Liver (tissue), 9 donors: ENCODE results near the gene UGT1A9. TPM values are rescaled to one million over a fixed set of nuclear protein-coding genes. Genes with fewer than 3 reads are reported as not detected.

Source experiments
- DNase-seq: peaks from one replicate; pipeline ENCODE4 v3.0.0-alpha.2; 2017; ENCODE audit warnings: low spot score
- H3K27ac ChIP-seq, 2 donors: one replicate each; pipeline ENCODE4 v1.7.0; 2013; ENCODE audit warnings: inconsistent platforms in 2 of 2, low read length in 2 of 2, control low read depth in 1 of 2, low read depth in 1 of 2, mild to moderate bottlenecking in 1 of 2
- H3K27me3 ChIP-seq, 4 donors: one replicate each; pipeline versions ENCODE4 v1.6.1 to v1.7.0; 2013; ENCODE audit warnings: low read length in 3 of 4, inconsistent platforms in 1 of 4, mild to moderate bottlenecking in 1 of 4, moderate library complexity in 1 of 4; ENCODE audit not compliant: control insufficient read depth in 4 of 4, insufficient read depth in 4 of 4
- H3K36me3 ChIP-seq, 4 donors: one replicate each; pipeline versions ENCODE4 v1.6.1 to v1.7.0; 2013; ENCODE audit warnings: low read length in 3 of 4, mild to moderate bottlenecking in 3 of 4, low read depth in 1 of 4, moderate library complexity in 1 of 4; ENCODE audit not compliant: control insufficient read depth in 4 of 4, insufficient read depth in 3 of 4
- H3K4me1 ChIP-seq, 4 donors: one replicate each; pipeline versions ENCODE4 v1.6.1 to v1.7.0; 2013; ENCODE audit warnings: low read length in 3 of 4, mild to moderate bottlenecking in 3 of 4, moderate library complexity in 1 of 4; ENCODE audit not compliant: control insufficient read depth in 4 of 4, insufficient read depth in 4 of 4
- H3K4me3 ChIP-seq, 3 donors: one replicate each; pipeline versions ENCODE4 v1.6.1 to v1.7.0; 2013; ENCODE audit warnings: low read length in 3 of 3, control low read depth in 1 of 3, low read depth in 1 of 3, mild to moderate bottlenecking in 1 of 3
- H3K9ac ChIP-seq, 2 donors: one replicate each; pipeline ENCODE4 v1.7.0; 2013; ENCODE audit warnings: low read length in 2 of 2, mild to moderate bottlenecking in 2 of 2, moderate library complexity in 2 of 2, control low read depth in 1 of 2, low read depth in 1 of 2
- H3K9me3 ChIP-seq, 4 donors: one replicate each; pipeline versions ENCODE4 v1.6.1 to v1.7.0; 2013; ENCODE audit warnings: low read length in 3 of 4; ENCODE audit not compliant: control insufficient read depth in 4 of 4
- ATF3 ChIP-seq: IDR thresholded peaks from 2 replicates; pipeline ENCODE4 v1.6.1; 2016; ENCODE audit warnings: antibody characterized with exemption
- EGR1 ChIP-seq, 2 donors: IDR thresholded peaks; 2 replicates each; pipeline ENCODE4 v1.6.1; 2016 to 2018; ENCODE audit warnings: antibody characterized with exemption in 2 of 2, low read depth in 2 of 2
- FOXA1 ChIP-seq: IDR thresholded peaks from 2 replicates; pipeline ENCODE4 v1.6.1; 2016; ENCODE audit warnings: antibody characterized with exemption
- HNF4A ChIP-seq, 2 donors: conservative IDR thresholded peaks; 2 replicates each; pipeline ENCODE4 v1.6.1; 2016; ENCODE audit warnings: antibody characterized with exemption in 2 of 2, mild to moderate bottlenecking in 2 of 2
- HNF4G ChIP-seq: IDR thresholded peaks from 2 replicates; pipeline ENCODE4 v1.6.1; 2016; ENCODE audit warnings: antibody characterized with exemption
- JUND ChIP-seq, 2 donors: IDR thresholded peaks; 2 replicates each; pipeline ENCODE4 v1.6.1; 2016; ENCODE audit warnings: antibody characterized with exemption in 2 of 2
- MAX ChIP-seq: IDR thresholded peaks from 2 replicates; pipeline ENCODE4 v1.6.1; 2016; ENCODE audit warnings: antibody characterized with exemption
- NR2F2 ChIP-seq: IDR thresholded peaks from 2 replicates; pipeline ENCODE4 v1.6.1; 2016; ENCODE audit warnings: antibody characterized with exemption
- RAD21 ChIP-seq, 2 donors: IDR thresholded peaks; 2 replicates each; pipeline ENCODE4 v1.6.1; 2016; ENCODE audit warnings: antibody characterized with exemption in 2 of 2, mild to moderate bottlenecking in 2 of 2
- REST ChIP-seq: IDR thresholded peaks from 2 replicates; pipeline ENCODE4 v1.6.1; 2016; ENCODE audit warnings: antibody characterized with exemption, mild to moderate bottlenecking
- RXRA ChIP-seq, 2 donors: IDR thresholded peaks; 2 replicates each; pipeline ENCODE4 v1.6.1; 2017 to 2018; ENCODE audit warnings: antibody characterized with exemption in 2 of 2, mild to moderate bottlenecking in 1 of 2
- SP1 ChIP-seq: IDR thresholded peaks from 2 replicates; pipeline ENCODE4 v1.6.1; 2018; ENCODE audit warnings: antibody characterized with exemption, mild to moderate bottlenecking
- TAF1 ChIP-seq: conservative IDR thresholded peaks from 2 replicates; pipeline ENCODE4 v1.6.1; 2016; ENCODE audit warnings: antibody characterized with exemption, mild to moderate bottlenecking
- YY1 ChIP-seq: IDR thresholded peaks from 2 replicates; pipeline ENCODE4 v1.6.1; 2016; ENCODE audit warnings: antibody characterized with exemption, mild to moderate bottlenecking
- WGBS: extraction: QIAGEN DNeasy Blood & Tissue Kit; methylation state at CpG from one replicate; pipeline ENCODE4 v1.1.7; 2013; 5-methylcytosine and 5-hydroxymethylcytosine counted together
- polyA plus RNA-seq, 2 donors: library from polyadenylated mRNA; stranded (reverse) in 1 of 2; unstranded in 1 of 2; fragments of 200-250 nt in 1 of 2; fragments of >200 nt in 1 of 2; fragmentation: Nextera tagmentation in 1 of 2; extraction: Ambion mirVana in 1 of 2; gene quantifications; one replicate each; pipeline versions ENCODE4 v1.2.1 to v1.2.3, GENCODE V29; 2013 to 2015
- total RNA-seq, 2 donors: library from RNA; depleted of rRNA; stranded (reverse); fragments of >200 nt; gene quantifications; one replicate each; pipeline ENCODE4 v1.2.3, GENCODE V29; 2014
- donor health status: healthy.
- donor health status: healthy.
- donor health status: healthy.
- donor health status: healthy.
- donor health status: healthy.

Gene UGT1A9
- total and polyA plus RNA-seq, 4 donors: 14.3 to 62.3 (median 23.8) TPM; not detected in 1

- 84% methylated on average over 4 of the region's 4 CpGs for WGBS
- no peak overlapping the region for H3K9ac ChIP-seq
- H3K27ac ChIP-seq: no peak overlapping the region
- no peak overlapping the region for H3K4me3 ChIP-seq
- peaks cover 5 to 23% (median 10%) of the 10 kb centered on the region in 4 donors for H3K4me1 ChIP-seq
- no peaks in the 10 kb centered on the region for H3K27me3 ChIP-seq
- no peaks in the 10 kb centered on the region for H3K36me3 ChIP-seq
- H3K9me3 ChIP-seq: no peaks in the 10 kb centered on the region
- no peak for DNase-seq
- TF ChIP-seq RXRA (IDR thresholded peaks at IDR 0.05): no peak
- no peak for TF ChIP-seq RAD21 (IDR thresholded peaks at IDR 0.05)
- TF ChIP-seq JUND (IDR thresholded peaks at IDR 0.05): no peak
- no peak for TF ChIP-seq MAX
- TF ChIP-seq SP1: no peak
- TF ChIP-seq HNF4G: no peak
- TF ChIP-seq TAF1: no peak
- no peak for TF ChIP-seq YY1
- no peak for TF ChIP-seq NR2F2
Observed at GRCh38 chr2:233679196-233679595, 7.5 kb downstream of the UGT1A9 start.

- H3K27me3 ChIP-seq: no peaks in the 10 kb centered on the region
- no peaks in the 10 kb centered on the region for H3K36me3 ChIP-seq
- no peak for DNase-seq
- peaks cover 3 to 14% (median 4%) of the 10 kb centered on the region in 4 donors for H3K4me1 ChIP-seq
- H3K9me3 ChIP-seq: no peaks in the 10 kb centered on the region
- H3K9ac ChIP-seq: no peak overlapping the region
- WGBS: 75% methylated on average over 4 of the region's 4 CpGs
- H3K27ac ChIP-seq: no peak overlapping the region
- H3K4me3 ChIP-seq: no peak overlapping the region
- TF ChIP-seq JUND (IDR thresholded peaks at IDR 0.05): no peak
- TF ChIP-seq FOXA1: no peak
- TF ChIP-seq RAD21 (IDR thresholded peaks at IDR 0.05): no peak
- no peak for TF ChIP-seq REST
- no peak for TF ChIP-seq ATF3
Observed at GRCh38 chr2:233680361-233681045, 8.8 kb downstream of the UGT1A9 start.

- H3K4me3 ChIP-seq: no peak within 1 kb of the TSS
- peak within 1 kb of the TSS in 1 of 2 donors; percentile 35 for H3K27ac ChIP-seq
- TF ChIP-seq RAD21 (IDR thresholded peaks at IDR 0.05): no peak
- peak; percentile 28 to 41 for TF ChIP-seq HNF4A (conservative IDR thresholded peaks at IDR 0.05)
- no peak for TF ChIP-seq SP1
- TF ChIP-seq YY1: no peak
- TF ChIP-seq EGR1 (IDR thresholded peaks at IDR 0.05; ENCODE audit: low read depth in 2 of 2): no peak
- H3K9ac ChIP-seq: no peak within 1 kb of the TSS
- WGBS: 63% methylated on average over 5 of the region's 5 CpGs
- no peaks in the 10 kb centered on the region for H3K27me3 ChIP-seq
- no peaks in the 10 kb centered on the region for H3K36me3 ChIP-seq
- H3K4me1 ChIP-seq: peaks cover 1 to 6% (median 4%) of the 10 kb centered on the region in 4 donors
- no peaks in the 10 kb centered on the region for H3K9me3 ChIP-seq
- DNase-seq: no peak
Observed at GRCh38 chr2:233681521-233682099, 9.9 kb downstream of the UGT1A9 start, which contains the start of gene UGT1A7. TSS of gene UGT1A7 (plus strand) at chr2:233681901. CDS start at chr2:233681938, 37 bp downstream.
